Suprapubic skin (tissue), 4 donors: Measurements from ENCODE around the gene DNAJC7. TPM values are rescaled to one million over a fixed set of nuclear protein-coding genes. Genes with fewer than 3 reads are reported as not detected.

Experiments used
- DNase-seq, 2 donors: peaks; one replicate each; pipeline ENCODE4 v3.0.0-alpha.2; 2019; ENCODE audit warnings: low spot score in 2 of 2
- H3K27ac ChIP-seq: fragments of 200-600 bp; sonication (generic); one replicate; pipeline ENCODE4 v1.5.1; 2019
- H3K27me3 ChIP-seq: fragments of 200-600 bp; sonication (generic); one replicate; pipeline ENCODE4 v1.5.1; 2019
- H3K36me3 ChIP-seq: fragments of 200-600 bp; sonication (generic); one replicate; pipeline ENCODE4 v1.5.1; 2019
- H3K4me1 ChIP-seq: fragments of 200-600 bp; sonication (generic); one replicate; pipeline ENCODE4 v1.5.1; 2019
- H3K4me3 ChIP-seq: fragments of 200-600 bp; sonication (generic); one replicate; pipeline ENCODE4 v1.5.1; 2019; ENCODE audit warnings: mild to moderate bottlenecking
- H3K9me3 ChIP-seq: fragments of 200-600 bp; sonication (generic); one replicate; pipeline ENCODE4 v1.5.1; 2019
- CTCF ChIP-seq, 2 donors: fragments of 200-600 bp in 1 of 2; fragments of 450-650 bp in 1 of 2; sonication (generic) in 1 of 2; IDR thresholded peaks; one replicate each; pipeline ENCODE4 v1.5.1; 2016 to 2019; ENCODE audit warnings: antibody characterized with exemption in 2 of 2, mild to moderate bottlenecking in 1 of 2, moderate library complexity in 1 of 2
- EP300 ChIP-seq: sonication (generic); formaldehyde crosslinking; IDR thresholded peaks from one replicate; pipeline ENCODE4 v1.6.1; 2017; ENCODE audit warnings: antibody characterized with exemption
- POLR2A ChIP-seq, 2 donors: fragments of 450-650 bp; IDR thresholded peaks; one replicate each; pipeline ENCODE4 v1.6.1; 2017; ENCODE audit warnings: antibody characterized with exemption in 2 of 2, mild to moderate bottlenecking in 2 of 2, moderate library complexity in 2 of 2
- POLR2AphosphoS5 ChIP-seq, 3 donors: sonication (generic); formaldehyde crosslinking; IDR thresholded peaks; one replicate each; pipeline ENCODE4 v1.6.1; 2017; ENCODE audit warnings: antibody characterized with exemption in 3 of 3
- WGBS: methylation state at CpG from one replicate; pipeline ENCODE4 v1.1.5; 2018; 5-methylcytosine and 5-hydroxymethylcytosine counted together
- total RNA-seq, 4 donors: library from RNA; depleted of rRNA; stranded (reverse); fragments of >200 nt; gene quantifications; one replicate each; pipeline ENCODE4 v1.1.0, GENCODE V29; 2016

Gene DNAJC7
- total RNA-seq, 4 donors from 2014 or later: 57.5 to 82.6 (median 60.2) TPM

GRCh38 chr17:42031584-42031983 is 14.3 kb upstream of the DNAJC7 start:
- no peaks in the 10 kb centered on the region for H3K9me3 ChIP-seq
- DNase-seq: no peak
- H3K27me3 ChIP-seq: no peaks in the 10 kb centered on the region
- no peak for TF ChIP-seq CTCF (IDR thresholded peaks at IDR 0.05)
- no peak for TF ChIP-seq EP300
- TF ChIP-seq POLR2A (IDR thresholded peaks at IDR 0.05): no peak
- TF ChIP-seq POLR2AphosphoS5 (IDR thresholded peaks at IDR 0.05): no peak
- H3K36me3 ChIP-seq: no peaks in the 10 kb centered on the region
- H3K27ac ChIP-seq: no peak overlapping the region
- H3K4me1 ChIP-seq: no peaks in the 10 kb centered on the region
- H3K4me3 ChIP-seq: no peak overlapping the region
- 68% methylated on average over 5 of the region's 6 CpGs for WGBS

- WGBS: 83% methylated on average over 7 of the region's 7 CpGs
- H3K4me3 ChIP-seq: no peak overlapping the region
- no peak for TF ChIP-seq POLR2A (IDR thresholded peaks at IDR 0.05)
- no peak for TF ChIP-seq EP300
- TF ChIP-seq CTCF (IDR thresholded peaks at IDR 0.05): no peak
- TF ChIP-seq POLR2AphosphoS5 (IDR thresholded peaks at IDR 0.05): no peak
- no peaks in the 10 kb centered on the region for H3K27me3 ChIP-seq
- H3K4me1 ChIP-seq: peaks cover 15% of the 10 kb centered on the region
- no peaks in the 10 kb centered on the region for H3K9me3 ChIP-seq
- DNase-seq: no peak
- peaks cover 7% of the 10 kb centered on the region for H3K36me3 ChIP-seq
- no peak overlapping the region for H3K27ac ChIP-seq
These were observed 11.5 kb upstream of the DNAJC7 start for GRCh38 chr17:42028791-42029127.

GRCh38 chr17:42027961-42028790 is 10.9 kb upstream of the DNAJC7 start:
- Histone ChIP-seq H3K9me3 (no peaks in the 10 kb centered on the region), H3K27me3 (no peaks in the 10 kb centered on the region), H3K36me3 (peaks cover 12% of the 10 kb centered on the region), H3K4me1 (peaks cover 15% of the 10 kb centered on the region), H3K4me3 (no peak overlapping the region), H3K27ac (no peak overlapping the region)
- no peak for DNase-seq
- no peak for TF ChIP-seq EP300
- TF ChIP-seq POLR2AphosphoS5 (IDR thresholded peaks at IDR 0.05): no peak
- no peak for TF ChIP-seq POLR2A (IDR thresholded peaks at IDR 0.05)
- no peak for TF ChIP-seq CTCF (IDR thresholded peaks at IDR 0.05)
- 63% methylated on average over 19 of the region's 19 CpGs for WGBS

- no peaks in the 10 kb centered on the region for H3K27me3 ChIP-seq
- H3K4me1 ChIP-seq: peaks cover 15% of the 10 kb centered on the region
- H3K4me3 ChIP-seq: no peak overlapping the region
- H3K9me3 ChIP-seq: no peaks in the 10 kb centered on the region
- no peak for DNase-seq
- TF ChIP-seq POLR2AphosphoS5 (IDR thresholded peaks at IDR 0.05): no peak
- no peak for TF ChIP-seq EP300
- TF ChIP-seq CTCF (IDR thresholded peaks at IDR 0.05): no peak
- 81% methylated on average over 5 of the region's 5 CpGs for WGBS
- peaks cover 19% of the 10 kb centered on the region for H3K36me3 ChIP-seq
- H3K27ac ChIP-seq: no peak overlapping the region
These were observed 10.3 kb upstream of the DNAJC7 start for GRCh38 chr17:42027590-42027889.

GRCh38 chr17:42026857-42027589 is 9.8 kb upstream of the DNAJC7 start:
- Histone ChIP-seq H3K4me1 (peaks cover 15% of the 10 kb centered on the region), H3K27me3 (no peaks in the 10 kb centered on the region), H3K4me3 (no peak overlapping the region), H3K9me3 (no peaks in the 10 kb centered on the region), H3K27ac (no peak overlapping the region), H3K36me3 (peaks cover 24% of the 10 kb centered on the region)
- no peak for DNase-seq
- 53% methylated on average over 16 of the region's 17 CpGs for WGBS
- TF ChIP-seq EP300: no peak
- TF ChIP-seq POLR2A (IDR thresholded peaks at IDR 0.05): no peak
- TF ChIP-seq CTCF (IDR thresholded peaks at IDR 0.05): no peak
- TF ChIP-seq POLR2AphosphoS5 (IDR thresholded peaks at IDR 0.05): no peak
